OCI-LY7 (cell line): ENCODE measurements around the gene TMEM164.

ENCODE experiments used
- EZH2phosphoT487 ChIP-seq: fragments of 200-600 bp; sonication (generic); IDR thresholded peaks from 2 replicates; pipeline ENCODE4 v1.6.1; 2018; ENCODE audit warnings: low read depth, borderline replicate concordance, mild to moderate bottlenecking, mixed run types, antibody characterized with exemption, low read length, moderate library complexity, mixed read lengths
- TF ChIP-seq, protein P1 (sequence below): fragments of 200-600 bp; sonication (generic); conservative IDR thresholded peaks from 2 replicates; pipeline ENCODE4 v1.5.1; 2014; ENCODE audit warnings: mild to moderate bottlenecking, antibody characterized with exemption, low read length, moderate library complexity, mixed read lengths

DNA sequence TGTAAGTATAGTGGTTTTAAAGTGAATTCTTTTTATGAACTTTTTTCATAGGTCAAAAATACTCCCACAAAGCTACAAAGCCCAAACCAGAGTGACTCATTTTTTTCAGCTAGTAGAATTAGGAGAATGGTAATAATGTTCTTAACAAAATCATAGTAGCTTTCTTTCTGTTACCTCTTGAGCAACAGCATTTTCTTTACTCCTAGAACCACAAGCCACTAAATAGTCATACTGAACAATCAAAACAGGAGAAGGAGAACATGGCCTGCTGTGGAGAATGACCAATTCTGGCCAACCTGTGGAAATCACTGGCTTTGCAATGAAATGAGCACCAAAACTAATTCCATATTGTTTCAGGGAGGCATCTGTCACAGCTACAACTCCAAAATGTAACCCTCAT lies 202.1 kb downstream of the TMEM164 start:
- TF ChIP-seq, protein P1, sequence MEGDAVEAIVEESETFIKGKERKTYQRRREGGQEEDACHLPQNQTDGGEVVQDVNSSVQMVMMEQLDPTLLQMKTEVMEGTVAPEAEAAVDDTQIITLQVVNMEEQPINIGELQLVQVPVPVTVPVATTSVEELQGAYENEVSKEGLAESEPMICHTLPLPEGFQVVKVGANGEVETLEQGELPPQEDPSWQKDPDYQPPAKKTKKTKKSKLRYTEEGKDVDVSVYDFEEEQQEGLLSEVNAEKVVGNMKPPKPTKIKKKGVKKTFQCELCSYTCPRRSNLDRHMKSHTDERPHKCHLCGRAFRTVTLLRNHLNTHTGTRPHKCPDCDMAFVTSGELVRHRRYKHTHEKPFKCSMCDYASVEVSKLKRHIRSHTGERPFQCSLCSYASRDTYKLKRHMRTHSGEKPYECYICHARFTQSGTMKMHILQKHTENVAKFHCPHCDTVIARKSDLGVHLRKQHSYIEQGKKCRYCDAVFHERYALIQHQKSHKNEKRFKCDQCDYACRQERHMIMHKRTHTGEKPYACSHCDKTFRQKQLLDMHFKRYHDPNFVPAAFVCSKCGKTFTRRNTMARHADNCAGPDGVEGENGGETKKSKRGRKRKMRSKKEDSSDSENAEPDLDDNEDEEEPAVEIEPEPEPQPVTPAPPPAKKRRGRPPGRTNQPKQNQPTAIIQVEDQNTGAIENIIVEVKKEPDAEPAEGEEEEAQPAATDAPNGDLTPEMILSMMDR: no peak
- no peak for TF ChIP-seq EZH2phosphoT487
